Kidney (tissue), 14 donors: ENCODE results near the gene GPR143. TPM values are rescaled to one million over a fixed set of nuclear protein-coding genes. Genes with fewer than 3 reads are reported as not detected.

ENCODE experiments used
- DNase-seq, 5 donors: peaks; one replicate each; pipeline ENCODE4 v3.0.0-alpha.2; 2013 to 2020
- FAIRE-seq: peaks from 2 replicates; lab custom pipeline; 2012; peaks lifted over from hg19 to GRCh38; lab: Jason Lieb, UNC
- H3K27ac ChIP-seq, 2 donors: one replicate each; pipeline ENCODE4 v1.7.0; 2013; ENCODE audit warnings: low read depth in 2 of 2, low read length in 2 of 2, inconsistent platforms in 1 of 2
- H3K27me3 ChIP-seq: one replicate; pipeline ENCODE4 v1.7.1; 2013; ENCODE audit warnings: low read length, inconsistent platforms; ENCODE audit not compliant: control insufficient read depth, insufficient read depth
- H3K36me3 ChIP-seq, 3 donors: one replicate each; pipeline versions ENCODE4 v1.7.0 to v1.7.1; 2013; ENCODE audit warnings: low read length in 3 of 3, control low read depth in 1 of 3, inconsistent platforms in 1 of 3; ENCODE audit not compliant: insufficient read depth in 3 of 3, control insufficient read depth in 2 of 3
- H3K4me1 ChIP-seq, 3 donors: one replicate each; pipeline versions ENCODE4 v1.7.0 to v1.7.1; 2013; ENCODE audit warnings: low read length in 3 of 3, inconsistent platforms in 1 of 3, low read depth in 1 of 3; ENCODE audit not compliant: control insufficient read depth in 2 of 3, insufficient read depth in 2 of 3
- H3K4me3 ChIP-seq, 3 donors: one replicate each; pipeline versions ENCODE4 v1.7.0 to v1.8.1; 2013; ENCODE audit warnings: low read length in 3 of 3, control low read depth in 1 of 3, inconsistent platforms in 1 of 3
- H3K9ac ChIP-seq, 3 donors: one replicate each; pipeline versions ENCODE4 v1.7.0 to v1.7.1; 2013; ENCODE audit warnings: low read length in 3 of 3, control low read depth in 1 of 3, inconsistent platforms in 1 of 3
- H3K9me3 ChIP-seq, 3 donors: one replicate each; pipeline versions ENCODE4 v1.7.0 to v1.7.1; 2013; ENCODE audit warnings: low read length in 3 of 3, control low read depth in 1 of 3, inconsistent platforms in 1 of 3; ENCODE audit not compliant: control insufficient read depth in 2 of 3, insufficient read depth in 1 of 3
- CTCF ChIP-seq: IDR thresholded peaks from 3 replicates; pipeline ENCODE4 v1.5.1; 2012; ENCODE audit warnings: mild to moderate bottlenecking, moderate library complexity, borderline replicate concordance; ENCODE audit not compliant: insufficient read depth; ENCODE audit errors: extremely low read depth
- intact Hi-C: fragments of 100-400 bp; cut with DNase I; formaldehyde crosslinking; loops from one replicate; pipeline ENCODE4 v1.11.1; 2022
- polyA plus RNA-seq: library from polyadenylated mRNA; stranded (reverse); fragments of 350-450 nt; fragmentation: Illumina TruSeq; extraction: RNeasy Lipid Tissue Mini Kit (QIAGEN cat#74804); gene quantifications from one replicate; pipeline ENCODE4 v1.2.3, GENCODE V29; 2014; ENCODE audit warnings: low read depth, low replicate concordance; ENCODE audit not compliant: insufficient read depth
- total RNA-seq: library from RNA; stranded (reverse); fragmentation: NEBNext Ultra II Directional; extraction: Animal tissue kit (Norgen Biotek cat#: 25700); gene quantifications from one replicate; pipeline ENCODE4 v1.2.1, GENCODE V29; 2021
- donor health status: control.
- donor health status: control.
- donor health status: control.
- donor health status: control.
- donor health status: control.
- donor health status: DM: yes; HTN: yes; CAD: no.
- donor health status: Normal renal cell carcinoma (clear cell type).

Gene GPR143
- total and polyA plus RNA-seq, 2 donors from 2014 or later = 8.2 to 8.7 TPM

- H3K9ac ChIP-seq = no peak overlapping the region
- no peaks in the 10 kb centered on the region for H3K36me3 ChIP-seq
- H3K4me1 ChIP-seq = no peaks in the 10 kb centered on the region
- DNase-seq (no peak), FAIRE-seq (no peak)
- peaks cover 0 to 10% (median 0%) of the 10 kb centered on the region in 3 donors for H3K9me3 ChIP-seq
- no peaks in the 10 kb centered on the region for H3K27me3 ChIP-seq
- no peak overlapping the region for H3K4me3 ChIP-seq
- intact Hi-C loops = no loop called here
- no peak for TF ChIP-seq CTCF
- H3K27ac ChIP-seq = no peak overlapping the region
Observed at GRCh38 chrX:9724711-9725110, 40.9 kb downstream of the GPR143 start.

DNA sequence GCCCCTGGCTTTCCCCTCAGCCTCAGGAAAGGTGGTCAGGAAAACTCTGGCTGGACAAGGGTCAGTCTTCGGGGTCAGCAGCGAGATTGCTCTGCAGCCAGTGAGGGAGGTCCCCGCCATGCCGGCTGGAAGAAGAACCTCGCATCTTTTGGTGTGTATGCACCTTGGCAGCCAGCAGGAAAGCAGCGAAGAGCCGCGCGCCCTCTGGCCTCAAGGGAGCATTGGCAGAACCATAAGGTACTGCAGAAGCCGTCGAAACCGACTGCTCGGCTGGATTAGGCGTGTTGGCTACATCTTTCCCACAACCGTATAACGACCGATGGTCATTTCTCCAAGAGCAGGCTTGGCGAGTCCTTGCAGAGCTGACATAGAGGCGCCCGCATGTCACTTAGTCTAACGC, 48.3 kb downstream of the GPR143 start:
- Histone ChIP-seq H3K4me1 (no peaks in the 10 kb centered on the region), H3K9ac (no peak overlapping the region), H3K4me3 (no peak overlapping the region), H3K27ac (no peak overlapping the region), H3K9me3 (no peaks in the 10 kb centered on the region), H3K36me3 (peaks cover 0 to 18% (median 15%) of the 10 kb centered on the region in 3 donors), H3K27me3 (no peaks in the 10 kb centered on the region)
- intact Hi-C loops = no loop called here
- TF ChIP-seq CTCF = no peak
- FAIRE-seq (no peak), DNase-seq (no peak)

GRCh38 chrX:9710332-9710731, 55.3 kb downstream of the GPR143 start:
- Histone ChIP-seq H3K4me3 (no peak overlapping the region), H3K4me1 (peaks cover 0 to 3% (median 2%) of the 10 kb centered on the region in 3 donors), H3K36me3 (peaks cover 0 to 22% (median 12%) of the 10 kb centered on the region in 3 donors), H3K27ac (no peak overlapping the region), H3K9ac (no peak overlapping the region), H3K27me3 (no peaks in the 10 kb centered on the region), H3K9me3 (no peaks in the 10 kb centered on the region)
- FAIRE-seq = no peak
- intact Hi-C loops = no loop called here
- no peak for TF ChIP-seq CTCF
- DNase-seq = no peak
